Muscle of leg (tissue), 11 donors: ENCODE measurements around the gene EHMT1. TPM values are rescaled to one million over a fixed set of nuclear protein-coding genes. Genes with fewer than 3 reads are reported as not detected.

ENCODE experiments used
- DNase-seq: peaks from one replicate; pipeline ENCODE4 v3.0.0; 2013
- H3K27ac ChIP-seq: one replicate; pipeline ENCODE4 v1.5.1; 2013; ENCODE audit warnings: mild to moderate bottlenecking, low read length, control low read depth
- H3K27me3 ChIP-seq: one replicate; pipeline ENCODE4 v1.6.1; 2013; ENCODE audit warnings: low read length; ENCODE audit not compliant: control insufficient read depth, insufficient read depth
- H3K36me3 ChIP-seq: one replicate; pipeline ENCODE4 v1.6.1; 2013; ENCODE audit warnings: low read length; ENCODE audit not compliant: control insufficient read depth, insufficient read depth
- H3K4me1 ChIP-seq: one replicate; pipeline ENCODE4 v1.6.1; 2013; ENCODE audit warnings: low read length; ENCODE audit not compliant: control insufficient read depth, insufficient read depth
- H3K4me3 ChIP-seq: one replicate; pipeline ENCODE4 v1.5.1; 2013; ENCODE audit warnings: low read length, control low read depth
- H3K9me3 ChIP-seq: replicated peaks from 2 replicates; pipeline ENCODE4 v1.6.1; 2013; ENCODE audit warnings: low read depth, low read length; ENCODE audit not compliant: control insufficient read depth
- WGBS: methylation state at CpG from one replicate; pipeline ENCODE4 v1.1.5; 2013; ENCODE audit warnings: missing lambda C conversion rate; ENCODE audit not compliant: insufficient coverage; 5-methylcytosine and 5-hydroxymethylcytosine counted together
- polyA plus RNA-seq, 8 donors: library from polyadenylated mRNA; unstranded; fragments of 120-200 nt; gene quantifications; one replicate each; pipeline versions ENCODE4 v1.2.1 to v1.2.3, GENCODE V29; 2013; ENCODE audit warnings: inconsistent platforms in 1 of 8, low replicate concordance in 1 of 8; ENCODE audit not compliant: insufficient read length in 8 of 8, insufficient read depth in 1 of 8
- total RNA-seq: library from RNA; stranded (reverse); fragments of 120-200 nt; gene quantifications from one replicate; pipeline ENCODE4 v1.2.4, GENCODE V29; 2013

EHMT1 gene
- total and polyA plus RNA-seq, 9 donors = 29.9 to 59.7 (median 47.7) TPM

GRCh38 chr9:137660144-137660543, 41.3 kb downstream of the EHMT1 start:
- Histone ChIP-seq H3K27me3 (no peaks in the 10 kb centered on the region), H3K4me3 (no peak overlapping the region), H3K36me3 (peaks cover 8% of the 10 kb centered on the region), H3K9me3 (no peaks in the 10 kb centered on the region), H3K4me1 (no peaks in the 10 kb centered on the region), H3K27ac (no peak overlapping the region)
- DNase-seq = no peak
- no CpG with 5 or more reads among the region's 4 CpGs for WGBS

- peaks cover 15% of the 10 kb centered on the region for H3K4me1 ChIP-seq
- no peak for DNase-seq
- H3K36me3 ChIP-seq = peaks cover under 1% of the 10 kb centered on the region
- no peaks in the 10 kb centered on the region for H3K9me3 ChIP-seq
- no peaks in the 10 kb centered on the region for H3K27me3 ChIP-seq
- H3K4me3 ChIP-seq = no peak overlapping the region
- H3K27ac ChIP-seq = no peak overlapping the region
- WGBS = no CpG with 5 or more reads among the region's 4 CpGs
These were observed 44.8 kb downstream of the EHMT1 start for GRCh38 chr9:137663584-137663983.

GRCh38 chr9:137664676-137665075, 45.9 kb downstream of the EHMT1 start:
- Histone ChIP-seq H3K27me3 (no peaks in the 10 kb centered on the region), H3K27ac (no peak overlapping the region), H3K4me3 (no peak overlapping the region), H3K36me3 (peaks cover 4% of the 10 kb centered on the region), H3K4me1 (peaks cover 15% of the 10 kb centered on the region), H3K9me3 (no peaks in the 10 kb centered on the region)
- no peak for DNase-seq
- WGBS = 63% methylated on average over 5 of the region's 7 CpGs

- DNase-seq = no peak
- peaks cover 4% of the 10 kb centered on the region for H3K36me3 ChIP-seq
- WGBS = 84% methylated on average over 6 of the region's 7 CpGs
- H3K27me3 ChIP-seq = no peaks in the 10 kb centered on the region
- H3K27ac ChIP-seq = no peak overlapping the region
- no peaks in the 10 kb centered on the region for H3K9me3 ChIP-seq
- H3K4me1 ChIP-seq = peaks cover 17% of the 10 kb centered on the region
- H3K4me3 ChIP-seq = no peak overlapping the region
These were observed 46.4 kb downstream of the EHMT1 start for GRCh38 chr9:137665226-137665625.

GRCh38 chr9:137665697-137666512, 47.1 kb downstream of the EHMT1 start:
- WGBS = 44% methylated on average over 13 of the region's 18 CpGs
- Histone ChIP-seq H3K36me3 (peaks cover 4% of the 10 kb centered on the region), H3K27me3 (no peaks in the 10 kb centered on the region), H3K4me1 (peaks cover 22% of the 10 kb centered on the region), H3K9me3 (no peaks in the 10 kb centered on the region), H3K27ac (no peak overlapping the region), H3K4me3 (no peak overlapping the region)
- DNase-seq = peak; percentile 30

GRCh38 chr9:137666513-137666822, 47.7 kb downstream of the EHMT1 start:
- H3K4me3 ChIP-seq = no peak overlapping the region
- no peak overlapping the region for H3K27ac ChIP-seq
- H3K9me3 ChIP-seq = no peaks in the 10 kb centered on the region
- H3K27me3 ChIP-seq = no peaks in the 10 kb centered on the region
- DNase-seq = no peak
- H3K36me3 ChIP-seq = peaks cover 4% of the 10 kb centered on the region
- peaks cover 22% of the 10 kb centered on the region for H3K4me1 ChIP-seq
- 28% methylated on average over 3 of the region's 8 CpGs for WGBS

- no peak overlapping the region for H3K27ac ChIP-seq
- peaks cover 22% of the 10 kb centered on the region for H3K4me1 ChIP-seq
- peaks cover 4% of the 10 kb centered on the region for H3K36me3 ChIP-seq
- H3K27me3 ChIP-seq = no peaks in the 10 kb centered on the region
- no peaks in the 10 kb centered on the region for H3K9me3 ChIP-seq
- 49% methylated on average over 14 of the region's 16 CpGs for WGBS
- H3K4me3 ChIP-seq = no peak overlapping the region
- no peak for DNase-seq
These were observed 48.3 kb downstream of the EHMT1 start for GRCh38 chr9:137666955-137667670.

GRCh38 chr9:137668203-137668602, 49.4 kb downstream of the EHMT1 start:
- Histone ChIP-seq H3K4me1 (peaks cover 25% of the 10 kb centered on the region), H3K27me3 (no peaks in the 10 kb centered on the region), H3K36me3 (peaks cover 4% of the 10 kb centered on the region), H3K4me3 (no peak overlapping the region), H3K27ac (no peak overlapping the region), H3K9me3 (no peaks in the 10 kb centered on the region)
- no peak for DNase-seq

GRCh38 chr9:137669261-137669672, 50.5 kb downstream of the EHMT1 start:
- WGBS = 66% methylated on average over 18 of the region's 23 CpGs
- DNase-seq = peak; percentile 33
- Histone ChIP-seq H3K36me3 (peaks cover 4% of the 10 kb centered on the region), H3K27ac (no peak overlapping the region), H3K27me3 (no peaks in the 10 kb centered on the region), H3K4me1 (peaks cover 35% of the 10 kb centered on the region), H3K4me3 (no peak overlapping the region), H3K9me3 (no peaks in the 10 kb centered on the region)

- Histone ChIP-seq H3K9me3 (no peaks in the 10 kb centered on the region), H3K36me3 (peaks cover 4% of the 10 kb centered on the region), H3K27me3 (no peaks in the 10 kb centered on the region), H3K4me3 (no peak overlapping the region), H3K4me1 (peaks cover 42% of the 10 kb centered on the region), H3K27ac (no peak overlapping the region)
- no peak for DNase-seq
- WGBS = 42% methylated on average over 10 of the region's 25 CpGs
These were observed 51.8 kb downstream of the EHMT1 start for GRCh38 chr9:137670391-137671195.
